Activated CD4-positive, alpha-beta T cell treated with anti-CD3 and anti-CD28 coated beads, Interleukin-10, Interleukin-2, amounts not matched to agents 100 ng/mL and 50 ng/mL, durations not matched to agents 16 hours and 8 hours (primary cell): ENCODE results near the gene MT1G.
A peak's percentile ranks its signal among the peaks of the same experiment; 100 is the strongest.
"Not testable (repeated sequence)": the region's sequence is repeated elsewhere in the genome, so short reads cannot be mapped to it uniquely, and the experiment has no call there.

Source experiments
- DNase-seq: peaks from one replicate; pipeline ENCODE4 v3.0.0-alpha.2; 2020

Gene MT1G

DNA sequence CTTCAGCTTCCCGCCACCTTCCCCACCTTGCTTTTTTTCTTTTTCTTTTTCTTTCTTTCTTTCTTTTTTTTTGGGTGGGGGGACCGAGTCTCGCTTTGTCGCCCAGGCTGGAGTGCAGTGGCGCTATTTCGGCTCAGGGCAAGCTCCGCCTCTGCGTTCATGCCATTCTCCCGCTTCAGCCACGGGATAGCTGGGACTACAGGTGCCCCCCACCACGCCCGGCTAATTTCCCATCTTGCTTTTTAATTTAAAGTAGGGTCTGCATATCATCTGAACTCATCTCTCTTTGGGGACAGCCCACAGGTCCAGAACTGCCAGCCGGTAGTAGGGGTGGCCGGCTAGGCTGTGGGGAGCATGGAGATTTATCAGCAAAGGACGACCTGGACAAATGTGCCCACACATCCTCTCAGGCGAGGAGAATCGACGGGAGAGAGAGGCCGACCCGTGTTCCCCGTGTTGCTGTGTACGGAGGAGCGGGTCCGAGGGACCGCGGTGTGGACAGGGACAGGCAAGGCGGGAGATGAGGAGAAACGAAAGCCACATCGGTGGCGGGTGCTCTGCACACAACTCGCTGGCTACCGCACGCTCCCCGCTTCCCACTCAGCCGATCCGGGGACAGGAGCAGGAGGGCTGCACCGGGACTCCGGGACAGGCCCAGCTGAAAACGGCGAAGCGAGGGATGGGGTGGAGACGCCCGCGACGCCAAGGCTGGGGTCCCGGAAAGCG, 33.0 kb downstream of the MT1G start:
- DNase-seq = no peak

DNA sequence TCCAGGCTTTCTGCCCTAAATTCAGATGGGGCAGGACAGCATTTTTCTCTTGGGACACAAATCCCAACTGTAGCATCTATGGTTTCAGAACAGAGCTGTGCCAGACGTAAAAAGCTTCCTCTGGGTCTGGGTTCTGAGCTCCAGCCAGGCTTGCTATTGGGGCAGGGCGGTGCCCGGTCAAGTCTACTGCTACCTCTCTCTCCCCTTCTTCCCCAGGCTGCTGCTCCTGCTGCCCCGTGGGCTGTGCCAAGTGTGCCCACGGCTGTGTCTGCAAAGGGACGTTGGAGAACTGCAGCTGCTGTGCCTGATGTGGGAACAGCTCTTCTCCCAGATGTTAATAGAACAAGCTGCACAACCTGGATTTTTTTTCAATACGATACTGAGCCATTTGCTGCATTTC, 34.3 kb downstream of the MT1G start:
- no peak for DNase-seq

DNA sequence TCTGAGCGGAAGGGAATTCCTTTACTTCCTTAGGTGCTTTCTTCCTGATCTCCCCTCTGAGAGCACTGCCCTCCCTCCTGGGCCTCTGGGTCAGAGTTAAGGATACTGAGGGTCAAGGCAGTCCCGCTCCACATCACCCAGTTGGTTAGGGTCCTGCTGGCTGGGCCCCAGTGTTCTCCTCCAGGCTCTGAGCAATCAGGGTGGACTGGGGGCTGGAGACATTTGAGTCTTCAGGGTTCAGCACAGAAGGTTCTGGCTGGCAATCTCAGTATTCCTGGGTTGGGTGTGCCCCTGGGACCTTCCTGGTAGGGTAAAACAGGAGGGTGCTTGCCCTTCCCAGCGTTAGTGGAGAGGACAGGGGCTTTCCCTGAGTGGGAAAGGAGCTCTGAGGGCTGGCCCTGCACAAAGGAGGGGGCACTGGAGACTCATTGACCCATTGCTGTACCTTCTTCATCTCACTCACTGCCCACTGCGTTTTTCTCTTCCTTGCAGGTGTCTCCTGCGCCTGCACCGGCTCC, 35.0 kb downstream of the MT1G start:
- DNase-seq = no peak

DNA sequence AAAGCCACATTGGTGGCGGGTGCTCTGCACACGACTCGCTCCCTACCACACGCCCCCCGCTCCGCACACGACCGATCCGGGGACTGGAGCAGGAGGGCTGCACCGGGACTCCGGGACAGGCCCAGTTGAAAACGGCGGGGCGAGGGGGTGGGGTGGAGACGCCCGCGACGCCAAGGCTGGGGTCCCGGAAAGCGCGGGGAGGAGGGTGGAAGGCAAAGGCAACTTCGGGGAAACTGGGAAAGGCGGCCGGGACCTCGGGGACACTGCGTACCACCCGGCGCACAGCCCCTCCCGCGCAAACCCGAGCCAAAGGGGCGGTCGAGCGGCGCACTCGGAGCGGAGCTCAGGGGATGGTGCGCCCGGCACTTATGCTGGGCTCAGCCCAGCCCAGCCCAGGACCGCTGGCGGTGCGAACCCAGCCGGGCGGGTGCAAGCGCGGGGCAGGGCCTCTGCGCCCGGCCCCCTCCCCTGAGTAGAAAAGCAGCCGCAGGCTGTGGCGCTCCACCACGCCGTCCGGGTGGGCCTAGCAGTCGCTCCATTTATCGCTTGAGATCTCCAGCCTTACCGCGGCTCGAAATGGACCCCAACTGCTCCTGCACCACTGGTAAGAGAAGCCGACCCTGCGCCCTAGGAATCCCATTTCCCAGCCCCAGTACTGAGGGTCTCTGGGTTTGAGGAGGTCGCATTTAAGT, 35.6 kb downstream of the MT1G start, which contains the start of gene MT1M:
Gene MT1M (plus strand): TSS at position 504 of the 692 bp plus-strand sequence. CDS start 73 bp downstream, at position 577.
- DNase-seq = no peak

DNA sequence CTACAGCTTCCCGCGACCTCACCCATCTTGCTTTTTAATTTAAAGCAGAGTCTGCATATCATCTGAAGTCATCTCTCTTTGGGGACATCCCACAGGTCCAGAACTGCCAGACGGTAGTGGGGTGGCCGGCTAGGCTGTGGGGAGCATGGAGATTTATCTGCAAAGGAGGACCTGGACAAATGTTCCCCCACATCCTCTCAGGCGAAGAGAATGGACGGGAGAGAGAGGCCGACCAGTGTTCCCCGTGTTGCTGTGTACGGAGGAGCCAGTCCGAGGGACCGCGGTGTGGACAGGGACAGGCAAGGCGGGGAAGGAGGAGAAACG, 36.1 kb downstream of the MT1G start:
- no peak for DNase-seq

DNA sequence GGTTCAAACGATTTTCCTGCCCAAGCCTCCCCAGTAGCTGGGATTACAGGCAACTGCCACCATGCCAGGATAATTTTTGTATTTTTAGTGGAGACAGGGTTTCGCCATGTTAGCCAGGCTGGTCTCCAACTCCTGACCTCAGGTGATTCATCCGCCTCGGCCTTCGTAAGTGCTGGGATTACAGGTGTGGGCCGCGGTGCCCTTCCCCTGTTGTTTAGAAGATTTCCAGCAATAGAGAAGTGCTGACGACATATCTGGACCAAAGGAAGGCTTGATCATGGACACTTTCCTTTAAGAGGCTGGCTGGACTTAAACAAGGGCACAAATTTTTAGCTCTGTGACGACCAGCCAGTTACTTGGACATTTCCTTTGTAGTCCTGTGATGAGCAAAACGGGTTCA, 36.7 kb downstream of the MT1G start:
- DNase-seq = no peak

DNA sequence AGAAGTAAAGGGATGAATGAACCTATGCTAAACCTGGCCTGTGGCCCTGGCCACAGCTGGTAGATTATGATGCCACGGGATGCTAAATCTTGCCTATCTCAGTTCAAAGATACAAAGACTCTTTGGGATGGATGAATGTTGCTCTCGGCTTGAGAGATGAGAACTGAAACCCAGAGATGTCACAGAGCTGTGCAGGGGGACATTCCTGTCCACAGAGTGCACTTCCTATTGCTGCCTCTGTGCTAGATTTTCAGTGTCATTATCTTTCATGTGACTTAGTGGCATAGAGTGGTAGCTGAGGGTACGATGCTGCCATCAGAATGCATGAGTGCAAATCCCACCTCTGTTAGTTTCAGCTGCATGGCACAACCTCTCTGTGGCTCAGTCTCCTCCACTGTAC, 37.7 kb downstream of the MT1G start:
- DNase-seq = no peak

DNA sequence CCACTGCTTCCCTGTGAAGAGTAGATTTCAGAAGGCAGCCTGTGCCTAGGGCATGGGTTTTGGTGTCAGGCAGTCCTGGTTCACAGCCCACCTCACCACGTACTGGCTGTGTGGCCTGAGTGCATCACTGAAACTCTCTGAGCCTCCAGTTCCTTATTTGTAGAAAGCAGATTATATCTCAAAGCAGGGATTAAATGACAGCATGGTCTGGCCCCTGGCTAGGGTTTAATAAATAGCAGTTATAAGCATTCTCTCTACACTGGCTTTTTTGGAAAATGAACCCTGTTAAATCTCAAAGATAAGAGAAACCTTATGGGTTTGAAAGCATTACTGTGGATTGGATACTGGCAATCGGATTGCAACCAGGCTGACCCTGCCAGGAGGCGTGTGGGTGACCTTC, 38.3 kb downstream of the MT1G start:
- no peak for DNase-seq

DNA sequence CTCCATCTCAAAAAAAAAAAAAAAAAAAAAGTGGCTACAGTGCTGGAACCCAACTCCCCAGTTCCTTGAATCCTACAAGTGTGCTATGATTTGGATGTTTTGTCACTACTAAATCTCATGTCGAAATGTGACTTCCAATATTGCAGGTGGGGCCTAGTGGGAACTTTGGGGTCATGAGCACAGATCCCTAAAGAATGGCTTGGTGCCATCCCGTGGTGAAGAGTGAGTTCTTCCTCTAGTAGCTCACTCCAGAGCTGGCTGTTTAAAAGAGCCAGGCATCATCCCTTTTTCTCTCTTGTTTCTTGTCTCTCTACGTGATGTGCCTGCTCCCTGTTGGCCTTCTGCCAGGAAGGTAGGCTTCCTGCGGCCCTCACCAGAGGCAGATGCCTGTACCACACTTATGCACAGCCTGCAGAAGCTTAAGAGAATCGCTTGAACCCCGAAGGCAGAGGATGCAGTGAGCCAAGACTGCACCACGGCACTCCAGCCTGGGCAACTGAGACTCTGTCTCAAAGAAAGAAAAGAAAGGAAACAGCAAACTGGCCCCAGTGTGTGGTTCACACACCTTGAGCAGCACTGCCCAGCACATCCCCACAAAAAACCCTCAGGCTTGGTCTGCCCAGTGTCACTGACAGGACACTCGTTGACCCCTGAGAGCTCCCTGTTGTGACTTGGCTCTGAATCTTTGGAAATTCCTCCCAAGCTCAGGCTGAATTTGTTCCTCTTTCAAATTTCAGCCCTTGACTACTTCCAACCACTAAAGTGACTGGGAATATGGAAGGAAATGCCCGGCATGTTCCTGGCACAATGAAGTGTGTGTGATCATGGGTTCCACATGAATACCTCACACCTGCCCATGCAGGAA, 39.1 kb downstream of the MT1G start:
- DNase-seq = no peak

DNA sequence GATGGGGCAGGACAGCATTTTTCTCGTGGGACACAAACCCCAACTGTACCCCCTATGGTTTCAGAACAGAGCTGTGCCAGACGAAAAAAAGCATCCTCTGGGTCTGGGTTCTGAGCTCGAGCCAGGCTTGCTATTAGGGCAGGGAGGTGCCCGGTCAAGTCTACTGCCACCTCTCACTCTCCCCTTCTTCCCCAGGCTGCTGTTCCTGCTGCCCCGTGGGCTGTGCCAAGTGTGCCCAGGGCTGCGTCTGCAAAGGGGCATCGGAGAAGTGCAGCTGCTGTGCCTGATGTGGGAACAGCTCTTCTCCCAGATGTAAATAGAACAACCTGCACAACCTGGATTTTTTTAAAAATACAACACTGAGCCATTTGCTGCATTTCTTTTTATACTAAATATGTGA, 41.2 kb downstream of the MT1G start:
- no peak for DNase-seq

DNA sequence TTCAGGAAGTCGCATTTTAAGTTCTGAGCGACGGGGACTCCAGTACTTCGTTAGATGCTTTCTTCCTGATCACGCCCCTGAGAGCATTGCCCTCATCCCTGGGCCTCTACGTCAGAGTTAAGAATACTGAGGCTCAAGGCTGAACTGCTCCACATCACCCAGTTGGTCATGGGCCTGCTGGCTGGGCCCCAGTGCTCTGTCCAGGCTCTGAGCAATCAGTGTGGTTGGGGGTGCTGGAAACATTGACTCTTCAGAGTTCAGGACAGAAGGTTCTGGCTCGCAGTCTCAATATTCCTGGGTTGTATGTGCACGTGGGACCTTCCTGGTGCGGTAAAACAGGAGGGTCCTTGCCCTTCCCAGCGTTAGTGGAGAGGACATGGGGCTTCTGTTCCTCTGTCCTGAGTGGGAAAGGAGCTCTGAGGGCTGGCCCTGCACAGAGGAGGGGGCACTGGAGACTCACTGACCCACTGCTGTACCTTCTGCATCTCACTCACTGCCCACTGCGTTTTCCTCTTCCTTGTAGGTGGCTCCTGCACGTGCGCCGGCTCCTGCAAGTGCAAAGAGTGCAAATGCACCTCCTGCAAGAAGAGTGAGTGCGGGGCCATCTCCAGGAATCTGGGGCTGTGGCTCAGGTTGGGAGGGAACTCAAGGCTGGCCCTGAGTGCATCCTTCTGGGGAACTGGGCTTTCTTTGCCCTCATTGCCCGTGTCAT, 41.8 kb downstream of the MT1G start:
- DNase-seq = no peak

DNA sequence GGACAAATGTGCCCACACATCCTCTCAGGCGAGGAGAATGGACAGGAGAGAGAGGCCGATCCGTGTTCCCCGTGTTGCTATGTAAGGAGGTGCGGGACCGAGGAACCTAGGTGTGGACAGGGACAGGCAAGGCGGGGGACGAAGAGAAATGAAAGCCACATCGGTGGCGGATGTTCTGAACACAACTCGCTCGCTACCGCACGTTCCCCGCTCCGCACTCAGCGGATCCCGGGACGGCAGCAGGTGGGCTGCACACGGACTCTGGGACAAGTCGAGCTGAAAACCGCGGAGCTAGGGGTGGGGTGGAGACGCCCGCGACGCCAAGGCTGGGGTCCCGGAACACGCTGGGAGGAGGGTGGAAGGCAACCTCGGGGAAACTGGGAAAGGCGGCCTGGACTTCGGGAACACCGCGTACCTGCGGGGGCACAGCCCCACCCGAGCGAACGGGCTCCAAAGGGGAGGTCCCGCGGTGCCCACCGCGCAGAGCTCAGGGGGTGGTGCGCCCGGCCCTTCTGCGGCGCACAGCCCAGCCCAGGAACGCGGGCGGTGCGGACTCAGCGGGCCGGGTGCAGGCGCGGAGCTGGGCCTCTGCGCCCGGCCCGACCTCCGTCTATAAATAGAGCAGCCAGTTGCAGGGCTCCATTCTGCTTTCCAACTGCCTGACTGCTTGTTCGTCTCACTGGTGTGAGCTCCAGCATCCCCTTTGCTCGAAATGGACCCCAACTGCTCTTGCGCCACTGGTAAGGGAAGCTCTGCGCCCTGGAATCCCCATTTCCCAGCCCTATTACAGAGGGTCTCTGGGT, 42.5 kb downstream of the MT1G start, which contains the start of gene MT1E:
Gene MT1E (plus strand): TSS at position 642 of the 803 bp plus-strand sequence. CDS start 71 bp downstream, at position 713.
- peak; percentile 72 for DNase-seq

DNA sequence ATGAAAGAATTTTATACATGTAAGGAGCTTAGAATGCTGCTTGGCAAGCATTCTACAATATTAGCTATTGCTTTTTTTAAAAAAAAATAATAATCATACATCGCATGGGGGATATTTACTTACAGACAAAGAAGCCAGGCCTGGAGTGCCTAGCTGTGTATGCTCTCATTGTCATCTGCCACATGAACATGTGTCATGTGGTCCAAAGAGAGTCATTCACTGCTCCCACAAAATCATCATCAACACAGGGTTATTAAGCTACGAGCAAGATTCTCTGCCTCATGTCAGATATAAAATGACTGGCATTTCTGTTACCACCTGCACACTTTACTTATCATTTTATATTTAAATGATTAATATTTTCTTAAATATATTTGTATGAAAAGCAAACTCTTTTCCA, 44.2 kb downstream of the MT1G start:
- no peak for DNase-seq

DNA sequence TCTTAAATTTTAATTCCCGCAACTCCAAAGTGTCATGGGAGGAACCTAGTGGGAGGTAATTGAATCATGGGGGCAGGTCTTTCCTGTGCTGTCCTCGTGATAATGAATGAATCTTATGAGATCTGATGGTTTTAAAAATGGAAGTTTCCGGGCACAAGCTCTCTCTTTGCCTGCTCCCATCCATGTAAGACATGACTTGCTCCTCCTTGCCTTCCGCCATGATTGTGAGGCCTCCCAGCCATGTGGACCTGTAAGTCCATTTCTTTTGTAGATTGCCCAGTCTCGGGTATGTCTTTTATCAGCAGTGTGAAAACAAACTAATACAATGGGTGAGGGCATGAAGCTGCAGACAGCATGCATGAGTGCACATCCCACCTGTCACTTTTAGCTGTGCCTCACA, 44.7 kb downstream of the MT1G start:
- not testable (repeated sequence) for DNase-seq

DNA sequence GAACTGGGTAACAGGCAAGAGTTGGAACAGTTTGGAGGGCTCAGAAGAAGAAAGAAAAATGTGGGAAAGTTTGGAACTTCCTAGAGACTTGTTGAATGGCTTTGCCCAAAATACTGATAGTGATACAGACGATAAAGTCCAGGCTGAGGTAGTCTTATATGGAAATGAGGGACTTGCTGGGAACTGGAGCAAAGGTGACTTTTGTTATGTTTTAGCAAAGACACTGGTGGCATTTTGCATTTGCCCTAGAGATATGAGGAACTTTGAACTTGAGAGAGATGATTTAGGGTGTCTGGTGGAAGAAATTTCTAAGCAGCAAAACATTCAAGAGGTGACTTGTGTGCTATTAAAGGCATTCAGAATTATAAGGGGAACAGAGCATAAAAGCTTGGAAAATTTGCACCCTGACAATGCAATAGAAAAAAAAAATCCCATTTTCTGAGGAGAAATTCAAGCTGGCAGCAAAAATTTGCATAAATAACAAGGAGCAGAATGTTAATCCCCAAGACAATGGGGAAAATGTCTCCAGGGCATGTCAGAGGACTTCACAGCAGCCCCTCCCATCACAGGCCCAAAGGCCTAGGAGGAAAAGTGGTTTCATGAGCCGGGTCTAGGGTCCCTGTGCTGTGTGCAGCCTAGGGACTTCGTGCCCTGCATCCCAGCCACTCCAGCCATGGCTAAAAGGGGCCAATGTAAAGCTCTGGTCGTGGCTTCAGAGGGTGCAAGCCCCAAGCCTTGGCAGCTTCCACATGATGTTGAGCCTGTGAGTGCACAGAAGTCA, 46.0 kb downstream of the MT1G start:
- DNase-seq = not testable (repeated sequence)

DNA sequence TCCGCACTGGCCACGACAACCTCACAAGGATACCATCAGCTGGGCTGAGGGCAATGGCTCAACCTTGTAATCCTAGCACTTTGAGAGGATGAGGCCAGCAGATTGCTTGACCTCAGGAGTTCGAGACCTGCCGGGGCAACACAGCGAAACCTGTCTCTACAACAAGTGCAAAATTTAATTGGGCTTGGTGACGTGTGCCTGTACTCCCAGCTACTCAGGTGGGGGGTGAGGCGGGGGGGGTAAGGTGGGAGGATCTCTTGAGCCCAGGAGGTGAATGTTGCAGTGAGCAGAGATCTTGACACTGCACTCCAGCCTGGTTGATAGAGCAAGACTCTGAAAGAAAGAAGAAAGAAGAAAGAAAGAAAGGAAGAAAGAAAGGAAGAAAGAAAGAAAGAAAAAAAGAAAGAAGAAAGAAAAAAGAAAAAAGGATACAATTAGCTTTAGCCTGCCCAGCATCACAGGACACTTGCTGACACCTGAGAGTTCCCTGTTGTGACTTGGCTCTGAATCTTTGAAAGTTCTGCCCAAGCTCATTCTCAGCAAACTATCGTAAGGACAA, 47.4 kb downstream of the MT1G start:
- DNase-seq = no peak

DNA sequence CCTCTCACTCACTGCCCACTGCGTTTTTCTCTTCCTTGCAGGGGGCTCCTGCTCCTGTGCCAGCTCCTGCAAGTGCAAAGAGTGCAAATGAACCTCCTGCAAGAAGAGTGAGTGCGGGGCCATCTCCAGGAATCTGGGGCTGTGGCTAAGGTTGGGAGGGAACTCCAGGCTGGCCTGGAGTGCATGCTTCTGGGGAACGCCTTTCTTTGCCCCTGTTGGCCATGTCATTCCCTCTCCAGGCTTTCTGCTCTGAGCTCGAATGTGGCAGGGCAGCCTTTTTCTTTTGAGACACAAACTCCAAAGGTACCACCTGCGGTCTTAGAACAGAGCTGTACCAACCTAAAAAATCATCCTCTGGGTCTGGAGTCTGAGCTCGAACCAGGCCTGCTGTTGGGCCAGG, 49.7 kb downstream of the MT1G start:
- no peak for DNase-seq

DNA sequence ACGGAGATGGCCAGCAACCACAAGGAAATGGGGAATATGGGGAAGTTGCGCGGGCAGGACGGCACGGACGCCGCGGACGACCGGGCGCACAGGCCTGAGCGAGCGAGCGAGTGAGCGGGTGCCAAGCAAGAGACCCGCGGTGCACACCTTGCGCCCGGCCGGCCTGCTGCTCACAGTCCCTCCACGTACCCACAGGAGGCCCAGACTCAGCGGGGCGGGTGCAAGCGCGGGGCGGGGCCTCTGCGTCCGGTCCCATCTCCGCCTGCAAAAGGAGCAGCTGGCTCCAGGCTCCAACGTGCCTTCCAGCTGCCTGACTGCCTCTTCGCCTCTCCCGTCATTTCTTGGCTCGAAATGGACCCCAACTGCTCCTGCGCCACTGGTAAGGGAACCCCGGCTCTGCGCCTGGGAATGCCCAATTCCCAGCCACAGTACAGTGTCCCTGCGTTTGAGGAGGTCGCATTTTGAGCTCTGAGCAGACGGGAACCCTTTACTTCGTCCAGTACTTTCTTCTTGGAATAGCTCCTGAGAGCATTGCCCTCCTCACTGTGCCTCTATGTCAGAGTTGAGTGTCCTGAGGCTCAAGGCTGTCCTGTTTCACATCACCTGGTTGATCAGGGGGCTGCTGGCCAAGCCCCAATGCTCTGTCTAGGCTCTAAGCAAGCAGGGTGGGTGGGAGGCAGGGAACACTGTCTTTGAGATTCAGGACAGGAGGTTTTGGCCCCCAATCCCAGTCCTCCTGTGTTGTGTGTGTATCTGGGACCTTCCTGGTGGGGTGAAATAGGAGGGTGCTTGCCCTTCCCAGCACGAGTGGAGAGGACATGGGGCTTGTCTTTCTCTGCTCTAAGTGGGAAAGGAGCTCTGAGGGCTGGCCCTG, 50.4 kb downstream of the MT1G start:
- peak; percentile 72 for DNase-seq
